SJCRH30 (cell line): Measurements from ENCODE around the gene SDR42E2. TPM values are rescaled to one million over a fixed set of nuclear protein-coding genes. Genes with fewer than 3 reads are reported as not detected.
"Not testable (repeated sequence)": the region's sequence is repeated elsewhere in the genome, so short reads cannot be mapped to it uniquely, and the experiment has no call there.

Experiments used
- DNase-seq, 2 experiments: peaks; one replicate each; pipeline ENCODE4 v3.0.0-alpha.2; 2015 to 2020
- H3K27ac ChIP-seq: fragments of 250-450 bp; sonication (Bioruptor Pico); 2 replicates; pipeline ENCODE4 v1.5.1; 2020; ENCODE audit warnings: mild to moderate bottlenecking, moderate library complexity
- H3K27me3 ChIP-seq: fragments of 250-450 bp; sonication (Bioruptor Pico); 2 replicates; pipeline ENCODE4 v1.5.1; 2020; ENCODE audit warnings: mild to moderate bottlenecking, moderate library complexity
- H3K36me3 ChIP-seq: fragments of 250-450 bp; sonication (Bioruptor Pico); 2 replicates; pipeline ENCODE4 v1.5.1; 2020; ENCODE audit warnings: mild to moderate bottlenecking, moderate library complexity
- H3K4me1 ChIP-seq: fragments of 250-450 bp; sonication (Bioruptor Pico); 2 replicates; pipeline ENCODE4 v1.5.1; 2020; ENCODE audit warnings: mild to moderate bottlenecking, moderate library complexity
- H3K4me3 ChIP-seq: fragments of 250-450 bp; sonication (Bioruptor Pico); 2 replicates; pipeline ENCODE4 v1.5.1; 2020; ENCODE audit warnings: mild to moderate bottlenecking, moderate library complexity
- H3K9me3 ChIP-seq: fragments of 250-450 bp; sonication (Bioruptor Pico); replicated peaks from 2 replicates; pipeline ENCODE4 v1.5.1; 2020; ENCODE audit warnings: mild to moderate bottlenecking, moderate library complexity
- total RNA-seq: library from RNA; depleted of rRNA; stranded (reverse); fragments of >200 nt; shearing (Covaris generic); gene quantifications from 2 replicates; pipeline ENCODE4 v1.2.3, GENCODE V29; 2014

Gene SDR42E2
- total RNA-seq, 1 experiment from 2014 or later, result not detected

DNA sequence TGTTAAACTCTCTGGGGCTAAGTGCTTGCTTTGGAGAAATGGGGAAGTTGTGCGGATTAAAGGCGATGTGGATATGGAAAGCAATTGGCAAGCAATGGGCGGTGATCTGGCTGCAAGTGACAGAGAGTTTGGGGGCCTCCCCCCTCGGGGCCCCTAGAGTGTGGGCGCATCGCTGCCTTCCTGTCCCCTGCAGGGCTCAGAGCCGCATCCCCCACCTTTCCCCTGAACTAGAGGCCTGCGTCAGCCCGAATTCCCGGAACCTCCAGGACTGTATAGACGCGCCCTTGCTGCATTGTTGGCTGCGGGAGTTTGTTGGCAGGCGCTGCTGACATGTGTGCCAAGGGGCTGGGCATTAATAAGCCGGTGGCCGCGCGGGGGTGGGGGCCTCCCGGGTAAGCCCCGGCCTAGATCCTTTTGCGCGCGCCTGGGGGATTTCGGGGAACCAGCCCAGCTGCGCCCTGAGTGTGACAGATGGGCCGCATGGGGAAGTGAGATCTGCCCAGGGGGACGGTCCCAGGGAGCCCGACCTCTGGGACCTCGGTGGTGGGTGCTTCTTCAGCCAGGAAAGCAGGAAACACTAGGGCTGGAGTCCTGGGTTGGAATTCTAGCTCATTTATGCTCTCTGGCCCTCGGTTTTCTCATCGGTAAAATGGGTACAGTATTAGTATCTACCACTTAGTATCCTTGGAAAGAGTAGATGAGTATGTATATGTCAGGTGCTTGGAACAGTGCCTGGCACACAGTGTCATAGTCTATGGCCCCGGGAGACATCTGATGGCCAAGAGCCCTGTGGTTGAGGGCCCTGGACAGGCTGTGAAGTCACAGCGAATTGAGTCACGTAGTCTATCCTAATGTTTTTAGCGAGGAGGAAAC, 44.8 kb downstream of the SDR42E2 start:
- H3K36me3 ChIP-seq, result peaks cover 8% of the 10 kb centered on the region; the same call in 1 of the 2 replicates
- peak; percentile 65 to 68 for DNase-seq
- H3K4me3 ChIP-seq, result peak overlapping the region; percentile 93
- H3K9me3 ChIP-seq, result no peaks in the 10 kb centered on the region
- peaks cover 9% of the 10 kb centered on the region for H3K4me1 ChIP-seq
- peak overlapping the region; percentile 79 for H3K27ac ChIP-seq
- no peaks in the 10 kb centered on the region for H3K27me3 ChIP-seq

DNA sequence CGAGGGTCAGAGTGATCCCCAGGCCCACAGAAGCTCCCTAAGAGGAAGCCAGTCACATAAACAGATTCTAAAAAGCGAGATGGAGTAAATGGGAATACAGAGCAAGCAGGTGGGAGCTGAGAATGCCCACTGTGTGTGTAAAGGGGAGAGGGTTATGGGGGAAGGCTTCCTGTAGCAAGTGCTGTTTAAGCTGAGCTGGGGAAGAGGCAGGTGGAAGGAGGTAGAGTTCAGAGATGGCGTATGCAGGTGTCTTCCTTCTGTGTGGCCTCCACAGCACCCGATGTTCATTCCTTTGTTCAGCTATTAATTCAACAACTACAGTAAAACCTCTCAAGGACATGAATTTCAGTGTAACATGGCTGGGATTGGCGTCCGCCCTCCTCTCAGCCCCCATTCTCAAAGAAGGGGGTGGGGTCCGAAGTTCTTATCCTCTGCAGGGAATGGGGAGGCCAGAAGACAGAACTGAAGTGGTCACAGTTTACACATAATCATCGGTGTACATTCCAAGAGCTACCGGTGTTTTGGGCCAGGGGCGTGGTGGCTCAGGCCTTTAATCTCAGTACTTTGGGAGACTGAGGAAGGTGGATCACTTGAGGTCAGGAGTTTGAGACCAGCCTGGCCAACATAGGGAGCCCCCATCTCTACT, 45.5 kb downstream of the SDR42E2 start:
- Histone ChIP-seq H3K9me3 (no peaks in the 10 kb centered on the region), H3K4me1 (peaks cover 9% of the 10 kb centered on the region), H3K27me3 (no peaks in the 10 kb centered on the region), H3K36me3 (peaks cover 10% of the 10 kb centered on the region; the same call in 1 of the 2 replicates), H3K27ac (peak overlapping the region; percentile 79; the same call in 1 of the 2 replicates), H3K4me3 (peak overlapping the region; percentile 93)
- DNase-seq, result no peak

- H3K27ac ChIP-seq, result no peak overlapping the region
- no peaks in the 10 kb centered on the region for H3K9me3 ChIP-seq
- H3K4me3 ChIP-seq, result no peak overlapping the region
- H3K27me3 ChIP-seq, result no peaks in the 10 kb centered on the region
- H3K36me3 ChIP-seq, result peaks cover 18% of the 10 kb centered on the region; the same call in 1 of the 2 replicates
- H3K4me1 ChIP-seq, result peaks cover 7% of the 10 kb centered on the region
- no peak for DNase-seq
Measured at GRCh38 chr16:22210285-22210684, 48.0 kb downstream of the SDR42E2 start.

DNA sequence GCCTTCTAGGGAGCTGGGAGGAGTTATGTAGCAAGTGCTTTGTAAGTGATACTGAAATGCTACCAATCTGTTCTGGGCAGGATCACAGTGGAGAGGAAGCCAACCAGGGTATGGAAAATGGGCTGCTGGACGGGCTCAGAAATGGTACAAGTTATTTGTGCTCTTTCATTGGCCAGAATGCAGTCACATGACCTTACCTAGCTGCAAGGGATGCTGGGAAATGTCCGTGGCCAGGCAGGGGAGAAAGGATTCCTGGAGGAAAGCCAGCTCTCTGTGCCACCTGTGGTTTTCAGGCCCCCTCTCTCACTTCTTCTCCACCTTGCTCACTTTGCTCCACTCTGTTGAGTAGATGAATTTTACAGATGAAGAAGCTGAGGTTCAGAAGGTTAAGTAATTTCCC, 48.5 kb downstream of the SDR42E2 start:
- H3K4me1 ChIP-seq, result peaks cover 4% of the 10 kb centered on the region; the same call in 1 of the 2 replicates
- H3K27ac ChIP-seq, result no peak overlapping the region
- no peak for DNase-seq
- H3K9me3 ChIP-seq, result no peaks in the 10 kb centered on the region
- H3K36me3 ChIP-seq, result peaks cover 18% of the 10 kb centered on the region; the same call in 1 of the 2 replicates
- H3K4me3 ChIP-seq, result no peak overlapping the region
- no peaks in the 10 kb centered on the region for H3K27me3 ChIP-seq

DNA sequence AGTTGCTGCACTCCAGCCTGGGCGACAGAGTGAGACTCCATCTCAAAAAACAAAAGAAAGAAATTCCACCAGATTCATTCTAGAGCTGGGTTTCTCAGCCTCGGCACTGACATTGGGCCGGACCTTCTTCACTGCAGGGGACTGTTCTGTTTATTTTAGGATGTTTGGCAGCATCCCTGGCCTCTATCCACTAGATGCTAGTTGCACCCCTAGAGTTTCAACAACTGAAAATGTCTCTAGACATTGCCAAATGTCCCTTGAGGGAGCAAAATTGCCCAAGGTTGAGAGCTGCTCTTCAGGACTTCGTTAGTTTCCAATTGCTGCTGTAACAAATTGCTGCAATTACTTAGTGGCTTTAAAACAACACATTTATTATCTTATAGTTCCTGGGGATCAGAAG, 50.9 kb downstream of the SDR42E2 start:
- H3K27ac ChIP-seq, result no peak overlapping the region
- no peaks in the 10 kb centered on the region for H3K9me3 ChIP-seq
- no peaks in the 10 kb centered on the region; the same call in 1 of the 2 replicates for H3K4me1 ChIP-seq
- H3K4me3 ChIP-seq, result no peak overlapping the region
- DNase-seq, result no peak
- H3K36me3 ChIP-seq, result peaks cover 18% of the 10 kb centered on the region; the same call in 1 of the 2 replicates
- no peaks in the 10 kb centered on the region for H3K27me3 ChIP-seq

GRCh38 chr16:22213801-22214200, 51.5 kb downstream of the SDR42E2 start:
- DNase-seq, result no peak
- Histone ChIP-seq H3K4me1 (no peaks in the 10 kb centered on the region; the same call in 1 of the 2 replicates), H3K9me3 (no peaks in the 10 kb centered on the region), H3K27me3 (no peaks in the 10 kb centered on the region), H3K4me3 (no peak overlapping the region), H3K27ac (no peak overlapping the region), H3K36me3 (peaks cover 18% of the 10 kb centered on the region; the same call in 1 of the 2 replicates)

GRCh38 chr16:22214402-22214801, 52.1 kb downstream of the SDR42E2 start:
- H3K4me3 ChIP-seq, result no peak overlapping the region
- H3K36me3 ChIP-seq, result peaks cover 18% of the 10 kb centered on the region; the same call in 1 of the 2 replicates
- no peaks in the 10 kb centered on the region for H3K9me3 ChIP-seq
- no peaks in the 10 kb centered on the region for H3K27me3 ChIP-seq
- peaks cover 3% of the 10 kb centered on the region; the same call in 1 of the 2 replicates for H3K4me1 ChIP-seq
- no peak overlapping the region for H3K27ac ChIP-seq
- DNase-seq, result no peak

- Histone ChIP-seq H3K36me3 (peaks cover 18% of the 10 kb centered on the region; the same call in 1 of the 2 replicates), H3K27me3 (no peaks in the 10 kb centered on the region), H3K27ac (no peak overlapping the region), H3K9me3 (no peaks in the 10 kb centered on the region), H3K4me3 (no peak overlapping the region), H3K4me1 (peaks cover 8% of the 10 kb centered on the region; the same call in 1 of the 2 replicates)
- no peak for DNase-seq
Measured at GRCh38 chr16:22214889-22215288, 52.6 kb downstream of the SDR42E2 start.

- no peak for DNase-seq
- Histone ChIP-seq H3K9me3 (no peaks in the 10 kb centered on the region), H3K36me3 (peaks cover 10% of the 10 kb centered on the region; the same call in 1 of the 2 replicates), H3K27ac (no peak overlapping the region), H3K27me3 (no peaks in the 10 kb centered on the region), H3K4me3 (no peak overlapping the region), H3K4me1 (peaks cover 16% of the 10 kb centered on the region)
Measured at GRCh38 chr16:22216191-22216831, 54.0 kb downstream of the SDR42E2 start.

DNA sequence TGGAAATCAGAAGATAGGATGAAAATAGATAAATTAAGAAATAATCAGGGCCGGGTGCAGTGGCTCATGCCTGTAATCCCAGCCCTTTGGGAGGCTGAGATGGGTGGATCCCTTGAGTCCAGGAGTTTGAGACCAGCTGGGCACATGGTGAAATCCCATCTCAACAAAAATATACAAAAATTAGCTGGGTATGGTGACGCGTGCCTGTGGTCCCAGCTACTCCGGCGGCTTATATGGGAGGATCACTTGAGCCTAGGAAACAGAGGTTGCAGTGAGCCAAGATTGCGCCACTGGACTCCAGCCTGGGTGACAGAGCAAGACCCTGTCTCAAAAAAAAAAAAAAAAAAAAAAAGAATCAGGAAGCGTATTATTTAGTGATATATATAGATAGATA, 54.5 kb downstream of the SDR42E2 start:
- H3K4me1 ChIP-seq, result peaks cover 16% of the 10 kb centered on the region
- H3K27ac ChIP-seq, result not testable (repeated sequence)
- H3K36me3 ChIP-seq, result peaks cover 12% of the 10 kb centered on the region; the same call in 1 of the 2 replicates

DNA sequence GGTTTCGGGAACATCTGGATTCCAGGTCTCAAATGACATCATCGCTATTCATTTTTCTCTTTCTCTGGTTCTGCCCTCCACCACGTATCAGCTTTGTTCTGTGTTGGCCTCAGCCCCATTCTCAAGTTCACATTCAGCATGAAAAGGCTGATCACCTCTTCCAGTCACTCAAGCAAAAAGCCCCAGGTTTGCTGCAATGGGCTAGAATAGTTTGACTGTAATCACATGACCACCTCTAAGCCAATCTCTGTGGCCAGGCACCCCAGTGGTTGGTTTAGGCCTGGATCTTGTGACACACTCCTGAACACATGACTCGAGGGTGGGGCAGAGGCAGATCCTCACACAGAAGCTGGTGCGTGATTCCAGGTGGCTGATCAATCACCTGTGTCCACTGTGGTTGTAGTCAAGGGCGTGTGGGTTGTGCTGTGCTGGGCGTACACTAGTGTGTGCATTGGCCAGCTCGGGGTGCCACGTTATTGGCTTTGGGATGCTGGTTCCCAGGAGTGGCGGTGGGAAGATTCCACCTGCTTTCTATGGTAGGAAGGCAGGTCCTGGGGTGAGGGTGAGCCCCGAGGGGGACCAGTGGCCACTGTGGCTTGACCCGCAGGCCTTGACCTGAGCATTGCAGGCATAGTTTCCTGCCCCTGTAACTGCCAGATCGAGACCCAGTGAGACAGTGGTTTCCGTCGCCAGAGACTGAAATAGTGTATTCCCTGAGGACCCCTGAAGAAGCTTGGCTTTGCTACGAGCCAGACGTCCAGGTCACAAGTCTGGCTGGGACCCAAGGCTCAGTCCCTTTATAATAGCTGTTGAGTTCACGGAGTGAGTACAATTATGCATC, 55.8 kb downstream of the SDR42E2 start:
- Histone ChIP-seq H3K4me1 (peaks cover 16% of the 10 kb centered on the region), H3K4me3 (no peak overlapping the region), H3K36me3 (peaks cover 8% of the 10 kb centered on the region; the same call in 1 of the 2 replicates), H3K9me3 (no peaks in the 10 kb centered on the region), H3K27me3 (no peaks in the 10 kb centered on the region), H3K27ac (no peak overlapping the region)
- no peak for DNase-seq

More for the DNA sequence above, 54.5 kb downstream of the SDR42E2 start:
- H3K9me3 ChIP-seq, H3K4me3 ChIP-seq, H3K27me3 ChIP-seq, DNase-seq: not testable (repeated sequence)

- Histone ChIP-seq H3K27me3 (no peaks in the 10 kb centered on the region), H3K27ac (peak overlapping the region; percentile 92), H3K4me1 (peaks cover 16% of the 10 kb centered on the region), H3K4me3 (no peak overlapping the region), H3K9me3 (no peaks in the 10 kb centered on the region), H3K36me3 (peaks cover 5% of the 10 kb centered on the region; the same call in 1 of the 2 replicates)
- no peak for DNase-seq
Measured at GRCh38 chr16:22219389-22220068, 57.2 kb downstream of the SDR42E2 start.

DNA sequence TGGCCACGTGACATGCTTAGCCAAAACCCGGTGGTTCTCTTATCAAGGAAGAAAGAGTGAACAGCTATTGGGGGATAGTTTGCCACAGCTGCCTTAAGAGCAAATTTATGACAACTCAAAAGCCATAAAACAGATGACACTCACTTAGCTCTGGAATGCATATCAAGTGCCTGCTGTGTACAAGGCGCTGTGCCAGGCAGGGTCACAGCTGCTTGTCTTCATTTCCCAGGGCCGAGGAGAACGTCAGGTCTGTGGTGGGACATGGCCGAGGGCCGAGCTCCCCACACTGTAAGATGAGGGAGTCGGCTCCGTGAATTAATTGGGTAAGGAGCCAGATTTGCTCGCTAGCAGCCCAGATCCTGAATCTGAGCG, 57.7 kb downstream of the SDR42E2 start:
- Histone ChIP-seq H3K4me1 (peaks cover 16% of the 10 kb centered on the region), H3K27ac (peak overlapping the region; percentile 92), H3K27me3 (no peaks in the 10 kb centered on the region), H3K4me3 (peak overlapping the region; percentile 14), H3K36me3 (peaks cover 2% of the 10 kb centered on the region; the same call in 1 of the 2 replicates), H3K9me3 (no peaks in the 10 kb centered on the region)
- DNase-seq, result peak; percentile 91 to 93
